H9 (cell line): Measurements from ENCODE around the gene BTN3A1. TPM values are rescaled to one million over a fixed set of nuclear protein-coding genes. Genes with fewer than 3 reads are reported as not detected.

Experiments
- DNase-seq: peaks from one replicate; pipeline ENCODE4 v3.0.0-alpha.2; 2017
- H2AFZ ChIP-seq: one replicate; pipeline ENCODE4 v1.6.1; 2013; ENCODE audit warnings: mild to moderate bottlenecking, low read length, control low read depth, moderate library complexity
- H2AK5ac ChIP-seq: 2 replicates; pipeline ENCODE4 v1.6.1; 2013; ENCODE audit warnings: low read length, control low read depth, mixed read lengths; ENCODE audit not compliant: insufficient read length
- H2BK120ac ChIP-seq: one replicate; pipeline ENCODE4 v1.6.1; 2013; ENCODE audit warnings: low read depth, mild to moderate bottlenecking, low read length, control low read depth, inconsistent platforms; ENCODE audit not compliant: poor library complexity, severe bottlenecking
- H2BK12ac ChIP-seq: 2 replicates; pipeline ENCODE4 v1.6.1; 2013; ENCODE audit warnings: low read length, control low read depth, mixed read lengths, low read depth; ENCODE audit not compliant: insufficient read length
- H2BK15ac ChIP-seq: 2 replicates; pipeline ENCODE4 v1.6.1; 2013; ENCODE audit warnings: low read depth, low read length, control low read depth
- H2BK20ac ChIP-seq: one replicate; pipeline ENCODE4 v1.6.1; 2013; ENCODE audit warnings: low read depth, mild to moderate bottlenecking, low read length, control low read depth, inconsistent platforms; ENCODE audit not compliant: poor library complexity, severe bottlenecking
- H2BK5ac ChIP-seq: 2 replicates; pipeline ENCODE4 v1.6.1; 2013; ENCODE audit warnings: low read length, control low read depth, mixed read lengths; ENCODE audit not compliant: insufficient read length
- H3K14ac ChIP-seq: 2 replicates; pipeline ENCODE4 v1.6.1; 2013; ENCODE audit warnings: low read length, control low read depth; ENCODE audit not compliant: insufficient read depth
- H3K18ac ChIP-seq: 2 replicates; pipeline ENCODE4 v1.6.1; 2013; ENCODE audit warnings: low read depth, mild to moderate bottlenecking, mixed read lengths, low read length, control low read depth; ENCODE audit not compliant: insufficient read length
- H3K23ac ChIP-seq: 2 replicates; pipeline ENCODE4 v1.6.1; 2013; ENCODE audit warnings: low read length, control low read depth, mixed read lengths, low read depth; ENCODE audit not compliant: insufficient read length
- H3K23me2 ChIP-seq: 2 replicates; pipeline ENCODE4 v1.6.1; 2013; ENCODE audit warnings: low read depth, mild to moderate bottlenecking, mixed read lengths, low read length, control low read depth; ENCODE audit not compliant: insufficient read length, poor library complexity, severe bottlenecking
- H3K27ac ChIP-seq: 2 replicates; pipeline ENCODE4 v1.5.1; 2013; ENCODE audit warnings: low read length, control low read depth, mixed read lengths, low read depth; ENCODE audit not compliant: insufficient read length
- H3K27me3 ChIP-seq: 2 replicates; pipeline ENCODE4 v1.6.1; 2013; ENCODE audit warnings: low read length, control low read depth, inconsistent platforms; ENCODE audit not compliant: insufficient read depth
- H3K4ac ChIP-seq: 2 replicates; pipeline ENCODE4 v1.6.1; 2013; ENCODE audit warnings: low read depth, mild to moderate bottlenecking, control low read depth, inconsistent platforms, low read length, moderate library complexity
- H3K4me1 ChIP-seq: 2 replicates; pipeline ENCODE4 v1.6.1; 2013; ENCODE audit warnings: low read length, control low read depth, inconsistent platforms; ENCODE audit not compliant: insufficient read depth
- H3K4me2 ChIP-seq: 2 replicates; pipeline ENCODE4 v1.6.1; 2013; ENCODE audit warnings: low read length, control low read depth, mixed read lengths; ENCODE audit not compliant: insufficient read length, insufficient read depth
- H3K56ac ChIP-seq: 2 replicates; pipeline ENCODE4 v1.6.1; 2013; ENCODE audit warnings: low read depth, mild to moderate bottlenecking, mixed read lengths, low read length, control low read depth; ENCODE audit not compliant: insufficient read length
- H3K79me1 ChIP-seq: 2 replicates; pipeline ENCODE4 v1.6.1; 2013; ENCODE audit warnings: low read depth, mild to moderate bottlenecking, moderate library complexity, low read length, control low read depth, inconsistent platforms; ENCODE audit not compliant: insufficient read depth, poor library complexity, severe bottlenecking
- H3K79me2 ChIP-seq: 2 replicates; pipeline ENCODE4 v1.6.1; 2013; ENCODE audit warnings: low read length, control low read depth, inconsistent platforms; ENCODE audit not compliant: insufficient read depth
- H3K9ac ChIP-seq: 2 replicates; pipeline ENCODE4 v1.6.1; 2013; ENCODE audit warnings: low read length, control low read depth, mixed read lengths; ENCODE audit not compliant: insufficient read length; ENCODE audit errors: extremely low read depth
- H3K9me3 ChIP-seq: one replicate; pipeline ENCODE4 v1.6.1; 2013; ENCODE audit warnings: low read depth, low read length, inconsistent platforms; ENCODE audit not compliant: control insufficient read depth
- H3T11ph ChIP-seq: one replicate; pipeline ENCODE4 v1.6.1; 2013; ENCODE audit warnings: mild to moderate bottlenecking, low read length, control low read depth, inconsistent platforms
- H4K20me1 ChIP-seq: one replicate; pipeline ENCODE4 v1.6.1; 2013; ENCODE audit not compliant: control insufficient read depth, insufficient read length, insufficient read depth
- H4K5ac ChIP-seq: 2 replicates; pipeline ENCODE4 v1.6.1; 2013; ENCODE audit warnings: low read depth, mild to moderate bottlenecking, mixed read lengths, low read length, control low read depth; ENCODE audit not compliant: insufficient read length
- H4K8ac ChIP-seq: replicated peaks from 2 replicates; pipeline ENCODE4 v1.6.1; 2013; ENCODE audit warnings: low read length, control low read depth, mixed read lengths, low read depth; ENCODE audit not compliant: insufficient read length
- H4K91ac ChIP-seq: 2 replicates; pipeline ENCODE4 v1.6.1; 2013; ENCODE audit warnings: low read depth, mild to moderate bottlenecking, moderate library complexity, mixed read lengths, low read length, control low read depth; ENCODE audit not compliant: insufficient read length
- H3K27ac Mint-ChIP-seq, 3 experiments: 2 replicates in 2 of 3; 3 replicates in 1 of 3; pipeline ENCODE4 v1.8.0; 2020 to 2021; ENCODE audit warnings: mixed read lengths in 3 of 3, mild to moderate bottlenecking in 1 of 3, moderate library complexity in 1 of 3
- H3K27me3 Mint-ChIP-seq: 2 replicates; pipeline ENCODE4 v1.8.0; 2021; ENCODE audit warnings: low read depth, mild to moderate bottlenecking, moderate library complexity, mixed read lengths
- H3K36me3 Mint-ChIP-seq, 3 experiments: 2 replicates in 2 of 3; 3 replicates in 1 of 3; pipeline ENCODE4 v1.8.0; 2020 to 2021; ENCODE audit warnings: low read depth in 3 of 3, mixed read lengths in 3 of 3; ENCODE audit not compliant: insufficient read depth in 1 of 3
- H3K4me1 Mint-ChIP-seq, 2 experiments: 2 replicates each; pipeline ENCODE4 v1.8.0; 2020; ENCODE audit warnings: mixed read lengths in 2 of 2
- H3K4me3 Mint-ChIP-seq, 2 experiments: 2 replicates in 1 of 2; 3 replicates in 1 of 2; pipeline ENCODE4 v1.8.0; 2020 to 2021; ENCODE audit warnings: mild to moderate bottlenecking in 2 of 2, mixed read lengths in 2 of 2, moderate library complexity in 1 of 2
- H3K9me3 Mint-ChIP-seq, 2 experiments: 2 replicates in 1 of 2; 3 replicates in 1 of 2; pipeline ENCODE4 v1.8.0; 2020; ENCODE audit warnings: mild to moderate bottlenecking in 2 of 2, mixed read lengths in 2 of 2, moderate library complexity in 1 of 2
- CTCF ChIP-seq: fragments of 200-600 bp; sonication (generic); conservative IDR thresholded peaks from 3 replicates; pipeline ENCODE4 v1.8.0; 2021; ENCODE audit warnings: antibody characterized with exemption, mild to moderate bottlenecking
- WGBS: extraction: QIAGEN DNeasy Blood & Tissue Kit; methylation state at CpG from one replicate; pipeline ENCODE4 v1.1.7; 2013; ENCODE audit warnings: missing lambda C conversion rate, low lambda C conversion rate, mixed read lengths; ENCODE audit not compliant: insufficient read length; ENCODE audit errors: extremely low coverage; 5-methylcytosine and 5-hydroxymethylcytosine counted together
- total RNA-seq: library from RNA; stranded (reverse); gene quantifications from 2 replicates; pipeline ENCODE4 v1.2.1, GENCODE V29; 2021

The BTN3A1 gene
- total RNA-seq, 1 experiment from 2014 or later, result 2.5 TPM

GRCh38 chr6:26450240-26450639 lies 48.2 kb downstream of the BTN3A1 start:
- no peak for DNase-seq
- Histone ChIP-seq H3K23me2 (no peaks in the 10 kb centered on the region), H3K14ac (no peak overlapping the region), H2BK120ac (no peak overlapping the region), H2BK20ac (no peak overlapping the region), H2AK5ac (no peak overlapping the region), H3K56ac (no peak overlapping the region), H3K4me2 (no peak overlapping the region), H4K8ac (no peak overlapping the region), H3K4ac (no peak overlapping the region), H4K20me1 (no peaks in the 10 kb centered on the region), H3K27me3 (no peaks in the 10 kb centered on the region), H3K4me1 (no peaks in the 10 kb centered on the region), H3K79me1 (no peaks in the 10 kb centered on the region), H2BK5ac (no peak overlapping the region), H3K9ac (no peak overlapping the region), H3K79me2 (no peaks in the 10 kb centered on the region), H2BK12ac (no peak overlapping the region), H3T11ph (no peak overlapping the region), H3K9me3 (no peaks in the 10 kb centered on the region), H2AFZ (no peak overlapping the region), H4K91ac (no peak overlapping the region), H3K23ac (no peak overlapping the region), H2BK15ac (no peak overlapping the region), H3K27ac (no peak overlapping the region), H3K18ac (no peak overlapping the region), H4K5ac (no peak overlapping the region)
- Mint-ChIP-seq H3K4me1 (no peaks in the 10 kb centered on the region; a peak in 1 of 4 replicates), H3K27me3 (no peaks in the 10 kb centered on the region; the same call in none of the 2 replicates), H3K4me3 (no peak overlapping the region; a peak in 1 of 5 replicates), H3K27ac (peak overlapping the region in 1 of 3 experiments; percentile 49; a peak in 1 of 7 replicates), H3K9me3 (no peaks in the 10 kb centered on the region), H3K36me3 (no peaks in the 10 kb centered on the region)
- no CpG with 5 or more reads among the region's 3 CpGs for WGBS
- TF ChIP-seq CTCF, result no peak; the same call in 2 of the 3 replicates
